ENCODE data around the gene ATP1A2. TPM values are rescaled to one million over a fixed set of nuclear protein-coding genes. Genes with fewer than 3 reads are reported as not detected.

ATP1A2 gene
- total and polyA plus RNA-seq, 2 of the 8 experiments (the other 6 are each of a cell fraction or from before 2014, with no cell fraction given): 39.7 to 40.8 TPM

DNA sequence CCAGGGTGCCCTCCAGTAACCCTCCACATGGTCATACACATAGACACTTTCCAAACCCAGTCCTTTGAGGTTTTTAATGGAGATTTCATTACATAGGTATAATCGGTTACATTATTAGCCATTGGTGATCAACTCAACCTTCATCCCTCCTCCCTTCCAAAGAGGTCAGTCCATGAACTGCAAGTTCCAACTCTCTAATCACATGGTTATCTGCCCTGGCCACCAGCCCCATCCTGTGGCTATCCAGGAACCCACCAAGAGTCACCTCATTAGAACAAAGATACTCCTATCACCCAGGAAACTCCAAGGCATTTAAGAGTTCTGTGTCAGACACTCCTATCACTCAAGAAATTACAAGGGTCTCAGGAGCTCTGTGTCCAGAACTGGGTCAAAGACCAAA, 48.1 kb downstream of the ATP1A2 start:
- no peak overlapping the region for H3K14ac ChIP-seq (ENCODE audit: insufficient read length)
- H3K23ac ChIP-seq (ENCODE audit: insufficient read length): no peak overlapping the region
- no peak overlapping the region for H2BK120ac ChIP-seq (replicated peaks; ENCODE audit: low read depth, low read length)
- peaks cover 0 to 7% (median 4%) of the 10 kb centered on the region in 4 experiments; a peak in 5 of 7 replicates for H3K4me1 ChIP-seq (replicated peaks in 1 of 4; ENCODE audit: control insufficient read depth in 3 of 4, insufficient read depth in 4 of 4, low read length in 3 of 4)
- no peaks in the 10 kb centered on the region; a peak in 2 of 7 replicates for H3K27me3 ChIP-seq (replicated peaks in 1 of 4; ENCODE audit: control insufficient read depth in 3 of 4, extremely low read depth in 1 of 4, insufficient read depth in 3 of 4, low read length in 3 of 4)
- H4K91ac ChIP-seq (replicated peaks; ENCODE audit: insufficient read length, low read length): no peak overlapping the region
- no peak for FAIRE-seq
- no peak overlapping the region for H2BK5ac ChIP-seq (ENCODE audit: low read depth, low read length)
- H3K56ac ChIP-seq (replicated peaks; ENCODE audit: insufficient read length, low read depth, low read length): no peak overlapping the region
- H3K9me3 ChIP-seq (ENCODE audit: insufficient read depth in 2 of 2, low read depth in 1 of 2, low read length in 1 of 2): no peaks in the 10 kb centered on the region
- DNase-seq (ENCODE audit: low read depth in 1 of 2, low spot score in 2 of 2): no peak
- no peaks in the 10 kb centered on the region for H4K20me1 ChIP-seq (replicated peaks in 1 of 2; ENCODE audit: control insufficient read depth in 1 of 2, insufficient read depth in 2 of 2, low read length in 2 of 2)
- H2AK5ac ChIP-seq (ENCODE audit: low read depth, low read length): peak overlapping the region; percentile 77; the same call in 1 of the 2 replicates
- no peak overlapping the region for H3K4me2 ChIP-seq (ENCODE audit: insufficient read depth in 1 of 2, low read depth in 2 of 2, low read length in 2 of 2)
- H2BK20ac ChIP-seq (ENCODE audit: low read length): peak overlapping the region; percentile 38; the same call in 1 of the 2 replicates
- no peak overlapping the region for H3K4me3 ChIP-seq (ENCODE audit: extremely low read depth in 1 of 4, insufficient read depth in 2 of 4, low read depth in 3 of 4, low read length in 4 of 4)
- H3K79me2 ChIP-seq (ENCODE audit: control insufficient read depth in 1 of 2, insufficient read depth in 2 of 2, low read length in 2 of 2): no peaks in the 10 kb centered on the region
- H3K18ac ChIP-seq (ENCODE audit: extremely low read depth, low read length): no peak overlapping the region
- no peaks in the 10 kb centered on the region for H3K36me3 ChIP-seq (ENCODE audit: control insufficient read depth in 2 of 4, insufficient read depth in 4 of 4, low read length in 3 of 4)
- H3K9ac ChIP-seq (replicated peaks in 1 of 4; ENCODE audit: extremely low read depth in 1 of 4, low read depth in 3 of 4, low read length in 3 of 4): no peak overlapping the region
- no peak overlapping the region for H3K4ac ChIP-seq (replicated peaks; ENCODE audit: insufficient read length, low read depth, low read length)
- TF ChIP-seq RAD21 (IDR thresholded peaks at IDR 0.05 in 1 of 2, conservative IDR thresholded peaks at IDR 0.05 in 1 of 2; ENCODE audit: low read depth in 2 of 2, low read length in 2 of 2): peak; percentile 29 to 48; a peak in 3 of 4 replicates
- no peak for TF ChIP-seq GTF2F1 (IDR thresholded peaks at IDR 0.05; ENCODE audit: borderline replicate concordance, low read depth, low read length)
- peak in 2 of 3 experiments; percentile 34 to 36; a peak in 2 of 4 replicates for TF ChIP-seq CTCF (IDR thresholded peaks at IDR 0.05; ENCODE audit: control extremely low read depth in 1 of 3, insufficient read depth in 1 of 3, low read depth in 1 of 3, low read length in 3 of 3)
- 0 out of 2 replicates have a peak overlapping the region, but pooled peaks have one; percentile 29 for H2BK12ac ChIP-seq (ENCODE audit: low read depth, low read length)
- peak overlapping the region; percentile 46 for H2BK15ac ChIP-seq (ENCODE audit: low read length)
- no peak overlapping the region for H4K5ac ChIP-seq (ENCODE audit: insufficient read length, low read depth, low read length)
- ChIA-PET CTCF (ENCODE audit: partially characterized antibody) (interaction anchor here (0.7 to 18.4 kb wide), 10 partner anchors 13 to 128 kb away, joined by 3 to 257 read pairs (median 28); partner anchors contain the start of genes ATP1A4, CASQ1 and PEA15), POLR2A (ENCODE audit: partially characterized antibody) (interaction anchor here (1.4 kb wide), 1 partner anchor 79 kb away, joined by 3 read pairs; no protein-coding TSS in a partner anchor)
- no peak overlapping the region for H4K8ac ChIP-seq (ENCODE audit: extremely low read depth, insufficient read depth, low read length)
- no peak overlapping the region for H2AFZ ChIP-seq (ENCODE audit: low read length)
- WGBS, 2 experiments (ENCODE audit: extremely low coverage in 1 of 2, insufficient coverage in 1 of 2, insufficient read length in 1 of 2, insufficient replicate concordance in 2 of 2, low coverage in 1 of 2, low lambda C conversion rate in 2 of 2, missing lambda C conversion rate in 1 of 2): 84% methylated on average over 1 of the region's 1 CpG; no CpG with 5 or more reads in 1 of the 2 experiments
- H3K79me1 ChIP-seq (ENCODE audit: low read depth, low read length): no peaks in the 10 kb centered on the region
- H3K27ac ChIP-seq (ENCODE audit: low read depth, low read length): no peak overlapping the region
- H3K23me2 ChIP-seq (ENCODE audit: low read depth, low read length): no peaks in the 10 kb centered on the region
